HCT116 (cell line): ENCODE results near the gene DGAT2L6. TPM values are rescaled to one million over a fixed set of nuclear protein-coding genes. Genes with fewer than 3 reads are reported as not detected.

Experiments used
- ATAC-seq: fragments of 200-7000 bp; cut with Tn5 transposase; 2 replicates; pipeline ENCODE4 v1.9.1; 2020; ENCODE audit warnings: mild to moderate bottlenecking, moderate library complexity
- BruUV-seq: library from RNA; stranded (reverse); fragments of 400-500 nt; replicated peaks from 2 replicates; lab custom pipeline; 2021; lab: Mats Ljungman, UMichigan
- CTCF ChIA-PET: fragments of 300-600 bp; sonication (Branson Sonifier 250); formaldehyde crosslinking; loops from one replicate; lab custom pipeline; 2021; ENCODE audit warnings: antibody characterized with exemption; lab: Charles Lee
- POLR2A ChIA-PET: fragments of 300-600, 350-600 bp; sonication (Branson Sonifier 250); formaldehyde crosslinking; loops from one replicate; lab custom pipeline; 2021; ENCODE audit warnings: antibody characterized with exemption; lab: Charles Lee
- RAD21 ChIA-PET, 2 experiments: fragments of 300-600 bp; sonication (Branson Sonifier 250); formaldehyde crosslinking; loops; one replicate each; lab custom pipeline; 2023; ENCODE audit warnings: low total read pairs in 2 of 2; ENCODE audit not compliant: uncharacterized antibody in 2 of 2, unreplicated experiment in 2 of 2, low non-redundant PET in 1 of 2; lab: Charles Lee
- DNase-seq: peaks from one replicate; pipeline ENCODE4 v3.0.0-alpha.2; 2010; ENCODE audit warnings: low read depth, low spot score
- H2AFZ ChIP-seq: fragments of 200-600 bp; shearing (Covaris generic), sonication (generic); 2 replicates; pipeline ENCODE4 v1.6.1; 2017; ENCODE audit warnings: low read depth, mixed run types, mixed read lengths, antibody characterized with exemption, low read length; ENCODE audit not compliant: poor library complexity, severe bottlenecking
- H3K27ac ChIP-seq: 2 replicates; pipeline ENCODE4 v1.5.1; 2012; ENCODE audit warnings: low read depth, low read length
- H3K27me3 ChIP-seq: fragments of 200-600 bp; sonication (generic); 2 replicates; pipeline ENCODE4 v1.6.1; 2016; ENCODE audit warnings: mixed run types, low read length, mixed read lengths; ENCODE audit not compliant: insufficient read depth
- H3K36me3 ChIP-seq, 2 experiments: fragments of 200-500 bp in 1 of 2; fragments of 200-600 bp in 1 of 2; sonication (Bioruptor generic) in 1 of 2; sonication (generic) in 1 of 2; 2 replicates each; pipeline versions ENCODE4 v1.5.1 to v1.6.1; 2014 to 2016; ENCODE audit warnings: low read length in 2 of 2, inconsistent platforms in 1 of 2, mixed read lengths in 1 of 2, mixed run types in 1 of 2; ENCODE audit not compliant: insufficient read depth in 2 of 2, control insufficient read depth in 1 of 2
- H3K4me1 ChIP-seq, 2 experiments: fragments of 200-600 bp in 1 of 2; sonication (generic) in 1 of 2; 2 replicates each; pipeline versions ENCODE4 v1.5.1 to v1.6.1; 2012 to 2017; ENCODE audit warnings: low read length in 2 of 2, inconsistent platforms in 1 of 2, mild to moderate bottlenecking in 1 of 2, mixed read lengths in 1 of 2, mixed run types in 1 of 2, moderate library complexity in 1 of 2; ENCODE audit not compliant: insufficient read depth in 2 of 2, control insufficient read depth in 1 of 2
- H3K4me2 ChIP-seq: fragments of 200-600 bp; sonication (generic); 2 replicates; pipeline ENCODE4 v1.6.1; 2017; ENCODE audit warnings: mixed run types, low read length, mixed read lengths
- H3K4me3 ChIP-seq, 2 experiments: fragments of 200-600 bp in 1 of 2; sonication (generic) in 1 of 2; replicated peaks in 1 of 2; 2 replicates each; pipeline ENCODE4 v1.5.1; 2011 to 2016; ENCODE audit warnings: low read length in 2 of 2, control low read depth in 1 of 2, low read depth in 1 of 2, mild to moderate bottlenecking in 1 of 2, mixed read lengths in 1 of 2, mixed run types in 1 of 2
- H3K79me2 ChIP-seq: fragments of 200-600 bp; sonication (generic); 2 replicates; pipeline ENCODE4 v1.6.1; 2017; ENCODE audit warnings: mild to moderate bottlenecking, mixed run types, low read length, moderate library complexity, mixed read lengths; ENCODE audit not compliant: insufficient read depth
- H3K9ac ChIP-seq: fragments of 200-600 bp; sonication (generic); 2 replicates; pipeline ENCODE4 v1.6.1; 2016; ENCODE audit warnings: low read length, mixed read lengths
- H3K9me2 ChIP-seq: fragments of 200-600 bp; sonication (generic), shearing (Covaris generic); 2 replicates; pipeline ENCODE4 v1.6.1; 2017; ENCODE audit warnings: mixed run types, mild to moderate bottlenecking, moderate library complexity; ENCODE audit not compliant: insufficient read depth
- H3K9me3 ChIP-seq, 2 experiments: fragments of 200-500 bp in 1 of 2; fragments of 200-600 bp in 1 of 2; sonication (Bioruptor generic) in 1 of 2; sonication (generic) in 1 of 2; 2 replicates each; pipeline ENCODE4 v1.6.1; 2014 to 2017; ENCODE audit warnings: low read length in 2 of 2, mixed read lengths in 2 of 2, inconsistent platforms in 1 of 2, low read depth in 1 of 2, mild to moderate bottlenecking in 1 of 2, mixed run types in 1 of 2, moderate library complexity in 1 of 2; ENCODE audit not compliant: control insufficient read depth in 1 of 2, insufficient read depth in 1 of 2
- H4K20me1 ChIP-seq: fragments of 200-600 bp; sonication (generic), shearing (Covaris generic); 2 replicates; pipeline ENCODE4 v1.6.1; 2017; ENCODE audit warnings: mixed run types, mild to moderate bottlenecking, moderate library complexity; ENCODE audit not compliant: insufficient read depth
- ELF1 ChIP-seq: IDR thresholded peaks from 2 replicates; pipeline ENCODE4 v1.6.1; 2012; ENCODE audit warnings: low read depth, borderline replicate concordance
- JUND ChIP-seq: IDR thresholded peaks from 2 replicates; pipeline ENCODE4 v1.6.1; 2012
- POLR2A ChIP-seq: IDR thresholded peaks from 2 replicates; pipeline ENCODE4 v1.7.0; 2011; ENCODE audit warnings: borderline replicate concordance; ENCODE audit not compliant: insufficient read depth, insufficient read length; ENCODE audit errors: extremely low read depth
- POLR2AphosphoS5 ChIP-seq: IDR thresholded peaks from 2 replicates; pipeline ENCODE4 v1.6.1; 2011; ENCODE audit warnings: mild to moderate bottlenecking, low read depth, low read length, moderate library complexity
- RAD21 ChIP-seq: IDR thresholded peaks from 2 replicates; pipeline ENCODE4 v1.6.1; 2012; ENCODE audit warnings: low read depth, mild to moderate bottlenecking
- SIN3A ChIP-seq: IDR thresholded peaks from 2 replicates; pipeline ENCODE4 v1.6.1; 2012; ENCODE audit warnings: low read depth
- TCF7L2 ChIP-seq: IDR thresholded peaks from 2 replicates; pipeline ENCODE4 v1.7.0; 2011; ENCODE audit warnings: borderline replicate concordance, inconsistent platforms; ENCODE audit not compliant: insufficient read depth, insufficient read length; ENCODE audit errors: extremely low read depth
- ZFX ChIP-seq: fragments of 450-650 bp; IDR thresholded peaks from 2 replicates; pipeline ENCODE4 v1.6.1; 2017
- ZNF274 ChIP-seq: fragments of 200-500 bp; sonication (Bioruptor generic); IDR thresholded peaks from 2 replicates; pipeline ENCODE4 v1.6.1; 2014; ENCODE audit warnings: mild to moderate bottlenecking, low read depth, low read length, inconsistent platforms
- intact Hi-C: fragments of 100-400 bp; cut with micrococcal nuclease; formaldehyde crosslinking; loops from 2 replicates; pipeline ENCODE4 v1.10.0; 2022
- total RNA-seq: library from RNA; stranded (reverse); gene quantifications from one replicate; pipeline ENCODE4 v1.2.1, GENCODE V29; 2021; ENCODE audit not compliant: unreplicated experiment
- TF ChIP-seq, protein P1 (sequence below): IDR thresholded peaks from 2 replicates; pipeline ENCODE4 v1.6.1; 2011; ENCODE audit warnings: mild to moderate bottlenecking, low read length, moderate library complexity; ENCODE audit not compliant: insufficient replicate concordance; ENCODE audit errors: extremely low read depth
- TF ChIP-seq, protein P2 (sequence below): IDR thresholded peaks from 2 replicates; pipeline ENCODE4 v1.6.1; 2012
- TF ChIP-seq, protein P3 (sequence below): IDR thresholded peaks from 2 replicates; pipeline ENCODE4 v1.6.1; 2012
- TF ChIP-seq, protein P4 (sequence below): IDR thresholded peaks from 2 replicates; pipeline ENCODE4 v1.6.1; 2012; ENCODE audit warnings: low read depth

DGAT2L6 gene
- total RNA-seq, 1 experiment from 2014 or later, result not detected

DNA sequence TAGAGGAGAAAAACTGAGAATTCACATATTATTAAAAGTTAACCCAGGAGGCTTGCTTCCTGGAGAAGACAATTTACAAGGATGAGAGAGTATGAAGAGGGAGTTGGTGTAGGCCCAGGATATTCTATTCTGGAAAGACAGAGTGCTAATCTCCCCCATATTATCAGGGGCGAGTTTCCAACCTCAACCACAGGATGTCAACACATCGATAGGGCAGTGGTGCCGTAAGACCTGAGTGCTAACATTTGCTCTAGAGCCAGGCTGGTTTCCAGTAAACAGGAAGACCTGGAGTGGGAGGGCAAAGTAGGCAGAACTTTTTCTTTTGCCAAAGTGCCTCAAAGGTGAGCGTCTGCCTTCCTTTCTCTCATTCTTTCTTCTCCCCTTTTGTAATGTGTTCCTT is 54.4 kb downstream of the DGAT2L6 start:
- Histone ChIP-seq H3K4me3 (no peak overlapping the region), H3K4me1 (no peaks in the 10 kb centered on the region), H3K36me3 (no peaks in the 10 kb centered on the region), H2AFZ (no peak overlapping the region), H3K27ac (no peak overlapping the region), H3K9me3 (no peaks in the 10 kb centered on the region), H3K9me2 (no peaks in the 10 kb centered on the region), H3K79me2 (no peaks in the 10 kb centered on the region), H3K4me2 (no peak overlapping the region), H3K27me3 (no peaks in the 10 kb centered on the region), H4K20me1 (no peaks in the 10 kb centered on the region), H3K9ac (no peak overlapping the region)
- intact Hi-C loops, result no loop called here
- TF ChIP-seq ELF1 (no peak), JUND (no peak)
- RAD21 ChIA-PET, result no interaction called here
- POLR2A ChIA-PET, result no interaction called here
- no TSS peak for BruUV-seq
- CTCF ChIA-PET, result no interaction called here
- ATAC-seq, result no peak
- no peak for DNase-seq

DNA sequence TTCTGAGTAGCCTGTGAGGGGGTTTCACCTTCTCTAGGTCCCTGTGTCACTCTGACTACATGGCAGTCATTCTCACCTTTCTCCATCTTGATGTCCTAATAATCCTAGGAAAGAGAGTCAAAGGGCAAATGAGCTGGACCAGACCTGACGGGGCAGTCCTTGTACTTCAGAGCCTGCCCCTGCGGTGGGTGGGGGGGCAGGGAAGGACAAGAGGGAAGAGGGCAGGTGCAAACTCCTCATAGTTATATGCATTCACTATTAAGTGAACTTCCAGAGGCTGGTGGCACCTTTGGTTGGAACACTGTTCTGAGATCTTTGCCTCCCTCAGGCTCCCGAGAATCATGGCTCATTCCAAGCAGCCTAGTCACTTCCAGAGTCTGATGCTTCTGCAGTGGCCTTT is 57.1 kb downstream of the DGAT2L6 start, which contains the start of gene AWAT1:
Gene AWAT1, plus strand, starts transcription at position 301 of the 400 bp plus-strand sequence. Its CDS starts 41 bp downstream, at position 342.
- Histone ChIP-seq H4K20me1 (no peaks in the 10 kb centered on the region), H3K4me3 (no peak within 1 kb of the TSS), H3K27ac (no peak within 1 kb of the TSS), H3K9ac (no peak within 1 kb of the TSS), H3K27me3 (no peaks in the 10 kb centered on the region), H3K9me3 (no peaks in the 10 kb centered on the region), H3K4me2 (no peak within 1 kb of the TSS), H3K36me3 (no peaks in the 10 kb centered on the region), H3K9me2 (no peaks in the 10 kb centered on the region), H2AFZ (no peak within 1 kb of the TSS), H3K79me2 (no peaks in the 10 kb centered on the region), H3K4me1 (peaks cover 0 to 14% of the 10 kb centered on the region in 2 experiments; a peak in 1 of 4 replicates)
- no TSS peak for BruUV-seq
- CTCF ChIA-PET, result no interaction called here
- no peak for ATAC-seq
- intact Hi-C loops, result no loop called here
- POLR2A ChIA-PET, result no interaction called here
- RAD21 ChIA-PET, result no interaction called here
- DNase-seq, result no peak
- TF ChIP-seq ZFX, result no peak
- TF ChIP-seq, protein P1, sequence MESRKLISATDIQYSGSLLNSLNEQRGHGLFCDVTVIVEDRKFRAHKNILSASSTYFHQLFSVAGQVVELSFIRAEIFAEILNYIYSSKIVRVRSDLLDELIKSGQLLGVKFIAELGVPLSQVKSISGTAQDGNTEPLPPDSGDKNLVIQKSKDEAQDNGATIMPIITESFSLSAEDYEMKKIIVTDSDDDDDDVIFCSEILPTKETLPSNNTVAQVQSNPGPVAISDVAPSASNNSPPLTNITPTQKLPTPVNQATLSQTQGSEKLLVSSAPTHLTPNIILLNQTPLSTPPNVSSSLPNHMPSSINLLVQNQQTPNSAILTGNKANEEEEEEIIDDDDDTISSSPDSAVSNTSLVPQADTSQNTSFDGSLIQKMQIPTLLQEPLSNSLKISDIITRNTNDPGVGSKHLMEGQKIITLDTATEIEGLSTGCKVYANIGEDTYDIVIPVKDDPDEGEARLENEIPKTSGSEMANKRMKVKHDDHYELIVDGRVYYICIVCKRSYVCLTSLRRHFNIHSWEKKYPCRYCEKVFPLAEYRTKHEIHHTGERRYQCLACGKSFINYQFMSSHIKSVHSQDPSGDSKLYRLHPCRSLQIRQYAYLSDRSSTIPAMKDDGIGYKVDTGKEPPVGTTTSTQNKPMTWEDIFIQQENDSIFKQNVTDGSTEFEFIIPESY, result no peak
- no peak for TF ChIP-seq RAD21
- TF ChIP-seq POLR2AphosphoS5, result no peak
- TF ChIP-seq, protein P2, sequence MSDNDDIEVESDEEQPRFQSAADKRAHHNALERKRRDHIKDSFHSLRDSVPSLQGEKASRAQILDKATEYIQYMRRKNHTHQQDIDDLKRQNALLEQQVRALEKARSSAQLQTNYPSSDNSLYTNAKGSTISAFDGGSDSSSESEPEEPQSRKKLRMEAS, result no peak
- TF ChIP-seq SIN3A, result no peak
- TF ChIP-seq, protein P3, sequence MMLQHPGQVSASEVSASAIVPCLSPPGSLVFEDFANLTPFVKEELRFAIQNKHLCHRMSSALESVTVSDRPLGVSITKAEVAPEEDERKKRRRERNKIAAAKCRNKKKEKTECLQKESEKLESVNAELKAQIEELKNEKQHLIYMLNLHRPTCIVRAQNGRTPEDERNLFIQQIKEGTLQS, result no peak
- TF ChIP-seq POLR2A, result no peak
- no peak for TF ChIP-seq ZNF274
- no peak for TF ChIP-seq ELF1
- TF ChIP-seq, protein P4, sequence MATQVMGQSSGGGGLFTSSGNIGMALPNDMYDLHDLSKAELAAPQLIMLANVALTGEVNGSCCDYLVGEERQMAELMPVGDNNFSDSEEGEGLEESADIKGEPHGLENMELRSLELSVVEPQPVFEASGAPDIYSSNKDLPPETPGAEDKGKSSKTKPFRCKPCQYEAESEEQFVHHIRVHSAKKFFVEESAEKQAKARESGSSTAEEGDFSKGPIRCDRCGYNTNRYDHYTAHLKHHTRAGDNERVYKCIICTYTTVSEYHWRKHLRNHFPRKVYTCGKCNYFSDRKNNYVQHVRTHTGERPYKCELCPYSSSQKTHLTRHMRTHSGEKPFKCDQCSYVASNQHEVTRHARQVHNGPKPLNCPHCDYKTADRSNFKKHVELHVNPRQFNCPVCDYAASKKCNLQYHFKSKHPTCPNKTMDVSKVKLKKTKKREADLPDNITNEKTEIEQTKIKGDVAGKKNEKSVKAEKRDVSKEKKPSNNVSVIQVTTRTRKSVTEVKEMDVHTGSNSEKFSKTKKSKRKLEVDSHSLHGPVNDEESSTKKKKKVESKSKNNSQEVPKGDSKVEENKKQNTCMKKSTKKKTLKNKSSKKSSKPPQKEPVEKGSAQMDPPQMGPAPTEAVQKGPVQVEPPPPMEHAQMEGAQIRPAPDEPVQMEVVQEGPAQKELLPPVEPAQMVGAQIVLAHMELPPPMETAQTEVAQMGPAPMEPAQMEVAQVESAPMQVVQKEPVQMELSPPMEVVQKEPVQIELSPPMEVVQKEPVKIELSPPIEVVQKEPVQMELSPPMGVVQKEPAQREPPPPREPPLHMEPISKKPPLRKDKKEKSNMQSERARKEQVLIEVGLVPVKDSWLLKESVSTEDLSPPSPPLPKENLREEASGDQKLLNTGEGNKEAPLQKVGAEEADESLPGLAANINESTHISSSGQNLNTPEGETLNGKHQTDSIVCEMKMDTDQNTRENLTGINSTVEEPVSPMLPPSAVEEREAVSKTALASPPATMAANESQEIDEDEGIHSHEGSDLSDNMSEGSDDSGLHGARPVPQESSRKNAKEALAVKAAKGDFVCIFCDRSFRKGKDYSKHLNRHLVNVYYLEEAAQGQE, result no peak
- TF ChIP-seq JUND, result no peak
- TF ChIP-seq TCF7L2, result no peak
